Measurements from ENCODE around the gene BAG3. TPM values are rescaled to one million over a fixed set of nuclear protein-coding genes. Genes with fewer than 3 reads are reported as not detected.
A peak's percentile ranks its signal among the peaks of the same experiment; 100 is the strongest.

Gene BAG3
- total and polyA plus RNA-seq, 9 of the 15 experiments (the other 6 are each of a cell fraction or from before 2014, with no cell fraction given), result 2.6 to 27.4 (median 7.2) TPM

DNA sequence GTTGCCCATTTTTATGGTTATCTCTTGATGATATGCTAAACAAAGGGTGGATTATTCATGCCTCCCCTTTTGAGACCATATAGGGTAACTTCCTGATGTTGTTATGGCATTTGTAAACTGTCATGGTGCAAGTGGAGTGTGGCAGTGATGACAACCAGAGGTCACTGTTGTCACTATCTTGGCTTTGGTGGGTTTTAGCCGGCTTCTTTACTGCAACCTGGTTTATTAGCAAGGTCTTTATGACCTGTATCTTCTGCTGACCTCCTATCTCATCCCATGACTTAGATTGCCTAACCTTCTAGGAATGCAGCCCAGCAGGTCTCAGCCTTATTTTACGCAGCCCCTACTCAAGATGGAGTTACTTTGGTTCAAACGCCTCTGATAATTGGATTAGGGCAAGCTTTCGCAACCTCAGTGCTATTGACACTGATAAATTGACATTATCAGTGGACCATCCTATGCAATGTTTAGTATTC, 36.9 kb downstream of the BAG3 start (continued):
- TF ChIP-seq DNMT1 (IDR thresholded peaks at IDR 0.05), result no peak
- TF ChIP-seq ZNF274 (IDR thresholded peaks at IDR 0.05; ENCODE audit: borderline replicate concordance, low read depth, low read length), result no peak
- TF ChIP-seq ZNF165 (CRISPR knock-in tag; IDR thresholded peaks at IDR 0.05; ENCODE audit: borderline replicate concordance), result peak; percentile 67; the same call in 1 of the 2 replicates
- TF ChIP-seq, protein P1, sequence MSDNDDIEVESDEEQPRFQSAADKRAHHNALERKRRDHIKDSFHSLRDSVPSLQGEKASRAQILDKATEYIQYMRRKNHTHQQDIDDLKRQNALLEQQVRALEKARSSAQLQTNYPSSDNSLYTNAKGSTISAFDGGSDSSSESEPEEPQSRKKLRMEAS (CRISPR knock-in tag; IDR thresholded peaks at IDR 0.05), result no peak
- no peak for TF ChIP-seq EWSR1 (IDR thresholded peaks at IDR 0.05; ENCODE audit: borderline replicate concordance, low read depth, partially characterized antibody)
- TF ChIP-seq, protein P2, sequence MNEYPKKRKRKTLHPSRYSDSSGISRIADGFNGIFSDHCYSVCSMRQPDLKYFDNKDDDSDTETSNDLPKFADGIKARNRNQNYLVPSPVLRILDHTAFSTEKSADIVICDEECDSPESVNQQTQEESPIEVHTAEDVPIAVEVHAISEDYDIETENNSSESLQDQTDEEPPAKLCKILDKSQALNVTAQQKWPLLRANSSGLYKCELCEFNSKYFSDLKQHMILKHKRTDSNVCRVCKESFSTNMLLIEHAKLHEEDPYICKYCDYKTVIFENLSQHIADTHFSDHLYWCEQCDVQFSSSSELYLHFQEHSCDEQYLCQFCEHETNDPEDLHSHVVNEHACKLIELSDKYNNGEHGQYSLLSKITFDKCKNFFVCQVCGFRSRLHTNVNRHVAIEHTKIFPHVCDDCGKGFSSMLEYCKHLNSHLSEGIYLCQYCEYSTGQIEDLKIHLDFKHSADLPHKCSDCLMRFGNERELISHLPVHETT (CRISPR knock-in tag; conservative IDR thresholded peaks at IDR 0.05 in 1 of 2, IDR thresholded peaks at IDR 0.05 in 1 of 2), result peak in 1 of 2 experiments; percentile 94; a peak in 2 of 4 replicates
- TF ChIP-seq, protein P3, sequence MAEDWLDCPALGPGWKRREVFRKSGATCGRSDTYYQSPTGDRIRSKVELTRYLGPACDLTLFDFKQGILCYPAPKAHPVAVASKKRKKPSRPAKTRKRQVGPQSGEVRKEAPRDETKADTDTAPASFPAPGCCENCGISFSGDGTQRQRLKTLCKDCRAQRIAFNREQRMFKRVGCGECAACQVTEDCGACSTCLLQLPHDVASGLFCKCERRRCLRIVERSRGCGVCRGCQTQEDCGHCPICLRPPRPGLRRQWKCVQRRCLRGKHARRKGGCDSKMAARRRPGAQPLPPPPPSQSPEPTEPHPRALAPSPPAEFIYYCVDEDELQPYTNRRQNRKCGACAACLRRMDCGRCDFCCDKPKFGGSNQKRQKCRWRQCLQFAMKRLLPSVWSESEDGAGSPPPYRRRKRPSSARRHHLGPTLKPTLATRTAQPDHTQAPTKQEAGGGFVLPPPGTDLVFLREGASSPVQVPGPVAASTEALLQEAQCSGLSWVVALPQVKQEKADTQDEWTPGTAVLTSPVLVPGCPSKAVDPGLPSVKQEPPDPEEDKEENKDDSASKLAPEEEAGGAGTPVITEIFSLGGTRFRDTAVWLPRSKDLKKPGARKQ (CRISPR knock-in tag; IDR thresholded peaks at IDR 0.05), result no peak
- TF ChIP-seq CREM (IDR thresholded peaks at IDR 0.05; ENCODE audit: low read depth), result no peak
- peak; percentile 19; the same call in 1 of the 2 replicates for TF ChIP-seq RFX1 (IDR thresholded peaks at IDR 0.05)
- TF ChIP-seq RCOR1 (IDR thresholded peaks at IDR 0.05; ENCODE audit: borderline replicate concordance in 1 of 2, low read depth in 2 of 2, low read length in 2 of 2), result no peak
- no peak for TF ChIP-seq ZNF263 (CRISPR knock-in tag; IDR thresholded peaks at IDR 0.05; ENCODE audit: borderline replicate concordance)
- TF ChIP-seq BRCA1 (IDR thresholded peaks at IDR 0.05), result no peak
- no peak for TF ChIP-seq BRCA1 (CRISPR knock-in tag; IDR thresholded peaks at IDR 0.05)
- TF ChIP-seq, protein P4, sequence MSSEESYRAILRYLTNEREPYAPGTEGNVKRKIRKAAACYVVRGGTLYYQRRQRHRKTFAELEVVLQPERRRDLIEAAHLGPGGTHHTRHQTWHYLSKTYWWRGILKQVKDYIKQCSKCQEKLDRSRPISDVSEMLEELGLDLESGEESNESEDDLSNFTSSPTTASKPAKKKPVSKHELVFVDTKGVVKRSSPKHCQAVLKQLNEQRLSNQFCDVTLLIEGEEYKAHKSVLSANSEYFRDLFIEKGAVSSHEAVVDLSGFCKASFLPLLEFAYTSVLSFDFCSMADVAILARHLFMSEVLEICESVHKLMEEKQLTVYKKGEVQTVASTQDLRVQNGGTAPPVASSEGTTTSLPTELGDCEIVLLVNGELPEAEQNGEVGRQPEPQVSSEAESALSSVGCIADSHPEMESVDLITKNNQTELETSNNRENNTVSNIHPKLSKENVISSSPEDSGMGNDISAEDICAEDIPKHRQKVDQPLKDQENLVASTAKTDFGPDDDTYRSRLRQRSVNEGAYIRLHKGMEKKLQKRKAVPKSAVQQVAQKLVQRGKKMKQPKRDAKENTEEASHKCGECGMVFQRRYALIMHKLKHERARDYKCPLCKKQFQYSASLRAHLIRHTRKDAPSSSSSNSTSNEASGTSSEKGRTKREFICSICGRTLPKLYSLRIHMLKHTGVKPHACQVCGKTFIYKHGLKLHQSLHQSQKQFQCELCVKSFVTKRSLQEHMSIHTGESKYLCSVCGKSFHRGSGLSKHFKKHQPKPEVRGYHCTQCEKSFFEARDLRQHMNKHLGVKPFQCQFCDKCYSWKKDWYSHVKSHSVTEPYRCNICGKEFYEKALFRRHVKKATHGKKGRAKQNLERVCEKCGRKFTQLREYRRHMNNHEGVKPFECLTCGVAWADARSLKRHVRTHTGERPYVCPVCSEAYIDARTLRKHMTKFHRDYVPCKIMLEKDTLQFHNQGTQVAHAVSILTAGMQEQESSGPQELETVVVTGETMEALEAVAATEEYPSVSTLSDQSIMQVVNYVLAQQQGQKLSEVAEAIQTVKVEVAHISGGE (CRISPR knock-in tag; IDR thresholded peaks at IDR 0.05), result peak in 1 of 3 experiments; percentile 71; a peak in 1 of 6 replicates
- no peak for TF ChIP-seq SREBF1 (IDR thresholded peaks at IDR 0.05; ENCODE audit: borderline replicate concordance, low read depth, low read length)
- TF ChIP-seq SMARCE1 (IDR thresholded peaks at IDR 0.05), result no peak
- TF ChIP-seq ZNF354B (CRISPR knock-in tag; IDR thresholded peaks at IDR 0.05), result peak; percentile 61; the same call in 1 of the 2 replicates
- TF ChIP-seq, protein P5, sequence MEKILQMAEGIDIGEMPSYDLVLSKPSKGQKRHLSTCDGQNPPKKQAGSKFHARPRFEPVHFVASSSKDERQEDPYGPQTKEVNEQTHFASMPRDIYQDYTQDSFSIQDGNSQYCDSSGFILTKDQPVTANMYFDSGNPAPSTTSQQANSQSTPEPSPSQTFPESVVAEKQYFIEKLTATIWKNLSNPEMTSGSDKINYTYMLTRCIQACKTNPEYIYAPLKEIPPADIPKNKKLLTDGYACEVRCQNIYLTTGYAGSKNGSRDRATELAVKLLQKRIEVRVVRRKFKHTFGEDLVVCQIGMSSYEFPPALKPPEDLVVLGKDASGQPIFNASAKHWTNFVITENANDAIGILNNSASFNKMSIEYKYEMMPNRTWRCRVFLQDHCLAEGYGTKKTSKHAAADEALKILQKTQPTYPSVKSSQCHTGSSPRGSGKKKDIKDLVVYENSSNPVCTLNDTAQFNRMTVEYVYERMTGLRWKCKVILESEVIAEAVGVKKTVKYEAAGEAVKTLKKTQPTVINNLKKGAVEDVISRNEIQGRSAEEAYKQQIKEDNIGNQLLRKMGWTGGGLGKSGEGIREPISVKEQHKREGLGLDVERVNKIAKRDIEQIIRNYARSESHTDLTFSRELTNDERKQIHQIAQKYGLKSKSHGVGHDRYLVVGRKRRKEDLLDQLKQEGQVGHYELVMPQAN (IDR thresholded peaks at IDR 0.05; ENCODE audit: borderline replicate concordance), result no peak
- TF ChIP-seq ZNF584 (CRISPR knock-in tag; IDR thresholded peaks at IDR 0.05; ENCODE audit: low read depth), result peak; percentile 82; the same call in 1 of the 2 replicates
